Measurements from ENCODE around the gene TMEM91. TPM values are rescaled to one million over a fixed set of nuclear protein-coding genes. Genes with fewer than 3 reads are reported as not detected.
A peak's percentile ranks its signal among the peaks of the same experiment; 100 is the strongest.
"Not testable (repeated sequence)": the region's sequence is repeated elsewhere in the genome, so short reads cannot be mapped to it uniquely, and the experiment has no call there.

The TMEM91 gene
- total RNA-seq, 1 donor from 2014 or later = 7.6 TPM

- Histone ChIP-seq H3K27me3 (ENCODE audit: control insufficient read depth, insufficient read depth, low read length) (no peaks in the 10 kb centered on the region), H3K36me3 (ENCODE audit: control insufficient read depth, insufficient read depth, low read length) (no peaks in the 10 kb centered on the region), H3K4me3 (ENCODE audit: low read depth, low read length) (no peak overlapping the region)
- FAIRE-seq = no peak
- no peak for DNase-seq (ENCODE audit: low read depth)
- no peak for TF ChIP-seq CTCF (IDR thresholded peaks at IDR 0.05; ENCODE audit: insufficient read depth, low read length, severe bottlenecking)
Observed at GRCh38 chr19:41369769-41370168, 6.6 kb upstream of the TMEM91 start.

GRCh38 chr19:41371119-41371518 lies 5.2 kb upstream of the TMEM91 start:
- FAIRE-seq = not testable (repeated sequence)

GRCh38 chr19:41371541-41371940 lies 4.8 kb upstream of the TMEM91 start:
- no peak for DNase-seq (ENCODE audit: low read depth)
- FAIRE-seq = no peak
- H3K4me3 ChIP-seq (ENCODE audit: low read depth, low read length) = no peak overlapping the region
- H3K27me3 ChIP-seq (ENCODE audit: control insufficient read depth, insufficient read depth, low read length) = no peaks in the 10 kb centered on the region
- TF ChIP-seq CTCF (IDR thresholded peaks at IDR 0.05; ENCODE audit: insufficient read depth, low read length, severe bottlenecking) = no peak
- H3K36me3 ChIP-seq (ENCODE audit: control insufficient read depth, insufficient read depth, low read length) = no peaks in the 10 kb centered on the region

More at GRCh38 chr19:41371119-41371518, 5.2 kb upstream of the TMEM91 start:
- not testable (repeated sequence) for H3K27me3 ChIP-seq (ENCODE audit: control insufficient read depth, insufficient read depth, low read length); H3K4me3 ChIP-seq (ENCODE audit: low read depth, low read length); DNase-seq (ENCODE audit: low read depth); H3K36me3 ChIP-seq (ENCODE audit: control insufficient read depth, insufficient read depth, low read length)

- FAIRE-seq (no peak), DNase-seq (ENCODE audit: low read depth) (no peak)
- Histone ChIP-seq H3K27me3 (ENCODE audit: control insufficient read depth, insufficient read depth, low read length) (no peaks in the 10 kb centered on the region), H3K36me3 (ENCODE audit: control insufficient read depth, insufficient read depth, low read length) (no peaks in the 10 kb centered on the region), H3K4me3 (ENCODE audit: low read depth, low read length) (no peak overlapping the region)
- no peak for TF ChIP-seq CTCF (IDR thresholded peaks at IDR 0.05; ENCODE audit: insufficient read depth, low read length, severe bottlenecking)
Observed at GRCh38 chr19:41372501-41372900, 3.8 kb upstream of the TMEM91 start.

GRCh38 chr19:41373993-41374392 lies 2.3 kb upstream of the TMEM91 start:
- no peak for FAIRE-seq

GRCh38 chr19:41376998-41377365 lies 649 bp downstream of the TMEM91 start:
- TF ChIP-seq CTCF (IDR thresholded peaks at IDR 0.05; ENCODE audit: insufficient read depth, low read length, severe bottlenecking) = no peak
- H3K36me3 ChIP-seq (ENCODE audit: control insufficient read depth, insufficient read depth, low read length) = peaks cover 1% of the 10 kb centered on the region
- FAIRE-seq = peak; percentile 32
- no peaks in the 10 kb centered on the region for H3K27me3 ChIP-seq (ENCODE audit: control insufficient read depth, insufficient read depth, low read length)
- peak overlapping the region; percentile 43 for H3K4me3 ChIP-seq (ENCODE audit: low read depth, low read length)
- DNase-seq (ENCODE audit: low read depth) = peak; percentile 25

More at GRCh38 chr19:41373993-41374392, 2.3 kb upstream of the TMEM91 start:
- H3K27me3 ChIP-seq (ENCODE audit: control insufficient read depth, insufficient read depth, low read length) = no peaks in the 10 kb centered on the region
- DNase-seq (ENCODE audit: low read depth) = peak; percentile 18
- no peak overlapping the region for H3K4me3 ChIP-seq (ENCODE audit: low read depth, low read length)
- no peak for TF ChIP-seq CTCF (IDR thresholded peaks at IDR 0.05; ENCODE audit: insufficient read depth, low read length, severe bottlenecking)
- H3K36me3 ChIP-seq (ENCODE audit: control insufficient read depth, insufficient read depth, low read length) = peaks cover 1% of the 10 kb centered on the region

Measured in bronchial epithelial cell (primary cell).